Smooth muscle cell (in vitro differentiated cells): Measurements from ENCODE around the gene MYBPHL. TPM values are rescaled to one million over a fixed set of nuclear protein-coding genes. Genes with fewer than 3 reads are reported as not detected.

Source experiments
- DNase-seq: peaks from one replicate; lab custom pipeline; 2025; ENCODE audit not compliant: unreplicated experiment; lab: John Stamatoyannopoulos, UW
- H2AFZ ChIP-seq: fragments of 200-600 bp; sonication (generic); 2 replicates; pipeline ENCODE4 v1.6.0; 2016; ENCODE audit warnings: antibody characterized with exemption, low read depth, mild to moderate bottlenecking
- H3F3A ChIP-seq: fragments of 200-600 bp; sonication (generic); 2 replicates; pipeline ENCODE4 v1.6.0; 2017; ENCODE audit warnings: antibody characterized with exemption, low read depth
- H3K27ac ChIP-seq: fragments of 200-600 bp; sonication (generic); 2 replicates; pipeline ENCODE4 v1.5.1; 2016; ENCODE audit warnings: low read depth, mild to moderate bottlenecking
- H3K27me3 ChIP-seq: fragments of 200-600 bp; sonication (generic); 2 replicates; pipeline ENCODE4 v1.6.1; 2016; ENCODE audit warnings: low read depth, mild to moderate bottlenecking
- H3K36me3 ChIP-seq: fragments of 200-600 bp; sonication (generic); 2 replicates; pipeline ENCODE4 v1.5.1; 2016; ENCODE audit warnings: low read depth
- H3K4me1 ChIP-seq: fragments of 200-600 bp; sonication (generic); 2 replicates; pipeline ENCODE4 v1.5.1; 2016; ENCODE audit warnings: low read depth
- H3K4me2 ChIP-seq: fragments of 200-600 bp; sonication (generic); 2 replicates; pipeline ENCODE4 v1.6.0; 2016; ENCODE audit warnings: mild to moderate bottlenecking
- H3K4me3 ChIP-seq: fragments of 200-600 bp; sonication (generic); 2 replicates; pipeline ENCODE4 v1.5.1; 2016; ENCODE audit warnings: mild to moderate bottlenecking
- H3K79me2 ChIP-seq: fragments of 200-600 bp; sonication (generic); 2 replicates; pipeline ENCODE4 v1.6.0; 2016; ENCODE audit warnings: low read depth, mild to moderate bottlenecking
- H3K9ac ChIP-seq: fragments of 200-600 bp; sonication (generic); 2 replicates; pipeline ENCODE4 v1.6.0; 2016; ENCODE audit warnings: low read depth
- H3K9me3 ChIP-seq: fragments of 200-600 bp; sonication (generic); replicated peaks from 2 replicates; pipeline ENCODE4 v1.5.1; 2016; ENCODE audit warnings: low read depth
- H4K20me1 ChIP-seq: fragments of 200-600 bp; sonication (generic); 2 replicates; pipeline ENCODE4 v1.6.0; 2016; ENCODE audit warnings: low read depth
- WGBS: methylation state at CpG from one replicate; pipeline ENCODE4 v1.1.7; 2016; ENCODE audit warnings: low lambda C conversion rate; 5-methylcytosine and 5-hydroxymethylcytosine counted together
- polyA plus RNA-seq: library from polyadenylated mRNA; unstranded; fragments of >200 nt; fragmentation: Nextera tagmentation; extraction: Ambion mirVana; gene quantifications from 2 replicates; pipeline ENCODE4 v1.2.1, GENCODE V29; 2016
- total RNA-seq: library from RNA; depleted of rRNA; stranded (reverse); fragments of >200 nt; gene quantifications from 2 replicates; pipeline ENCODE4 v1.2.3, GENCODE V29; 2014
- TF ChIP-seq, protein P1 (sequence below): fragments of 200-600 bp; sonication (generic); IDR thresholded peaks from 2 replicates; pipeline ENCODE4 v1.5.1; 2017; ENCODE audit warnings: borderline replicate concordance, mild to moderate bottlenecking, antibody characterized with exemption; ENCODE audit not compliant: insufficient read depth, poor library complexity, severe bottlenecking

The MYBPHL gene
- total and polyA plus RNA-seq, 2 experiments from 2014 or later, result not detected

GRCh38 chr1:109269212-109269980 lies 37.4 kb downstream of the MYBPHL start:
- Histone ChIP-seq H3K9me3 (no peaks in the 10 kb centered on the region), H4K20me1 (no peaks in the 10 kb centered on the region), H3K27me3 (no peaks in the 10 kb centered on the region), H2AFZ (no peak overlapping the region), H3K36me3 (no peaks in the 10 kb centered on the region), H3K9ac (no peak overlapping the region), H3K4me3 (no peak overlapping the region), H3F3A (no peaks in the 10 kb centered on the region), H3K4me1 (no peaks in the 10 kb centered on the region), H3K79me2 (no peaks in the 10 kb centered on the region), H3K27ac (no peak overlapping the region), H3K4me2 (no peak overlapping the region)
- no peak for DNase-seq
- 96% methylated on average over 31 of the region's 33 CpGs for WGBS
- TF ChIP-seq, protein P1, sequence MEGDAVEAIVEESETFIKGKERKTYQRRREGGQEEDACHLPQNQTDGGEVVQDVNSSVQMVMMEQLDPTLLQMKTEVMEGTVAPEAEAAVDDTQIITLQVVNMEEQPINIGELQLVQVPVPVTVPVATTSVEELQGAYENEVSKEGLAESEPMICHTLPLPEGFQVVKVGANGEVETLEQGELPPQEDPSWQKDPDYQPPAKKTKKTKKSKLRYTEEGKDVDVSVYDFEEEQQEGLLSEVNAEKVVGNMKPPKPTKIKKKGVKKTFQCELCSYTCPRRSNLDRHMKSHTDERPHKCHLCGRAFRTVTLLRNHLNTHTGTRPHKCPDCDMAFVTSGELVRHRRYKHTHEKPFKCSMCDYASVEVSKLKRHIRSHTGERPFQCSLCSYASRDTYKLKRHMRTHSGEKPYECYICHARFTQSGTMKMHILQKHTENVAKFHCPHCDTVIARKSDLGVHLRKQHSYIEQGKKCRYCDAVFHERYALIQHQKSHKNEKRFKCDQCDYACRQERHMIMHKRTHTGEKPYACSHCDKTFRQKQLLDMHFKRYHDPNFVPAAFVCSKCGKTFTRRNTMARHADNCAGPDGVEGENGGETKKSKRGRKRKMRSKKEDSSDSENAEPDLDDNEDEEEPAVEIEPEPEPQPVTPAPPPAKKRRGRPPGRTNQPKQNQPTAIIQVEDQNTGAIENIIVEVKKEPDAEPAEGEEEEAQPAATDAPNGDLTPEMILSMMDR, result no peak

GRCh38 chr1:109268431-109269211 lies 38.2 kb downstream of the MYBPHL start:
- no peak for DNase-seq
- no peaks in the 10 kb centered on the region for H3F3A ChIP-seq
- no peak overlapping the region for H3K4me3 ChIP-seq
- no peak overlapping the region for H3K9ac ChIP-seq
- H3K79me2 ChIP-seq, result no peaks in the 10 kb centered on the region
- H3K4me2 ChIP-seq, result no peak overlapping the region
- H3K9me3 ChIP-seq, result no peaks in the 10 kb centered on the region
- no peaks in the 10 kb centered on the region for H3K36me3 ChIP-seq
- no peaks in the 10 kb centered on the region for H4K20me1 ChIP-seq
- no peak overlapping the region for H2AFZ ChIP-seq
- H3K27me3 ChIP-seq, result no peaks in the 10 kb centered on the region
- no peaks in the 10 kb centered on the region for H3K4me1 ChIP-seq
- TF ChIP-seq, protein P1, result no peak
- H3K27ac ChIP-seq, result no peak overlapping the region
- 96% methylated on average over 29 of the region's 29 CpGs for WGBS

- H3K36me3 ChIP-seq, result no peaks in the 10 kb centered on the region
- H2AFZ ChIP-seq, result no peak overlapping the region
- no peak overlapping the region for H3K4me3 ChIP-seq
- 98% methylated on average over 17 of the region's 17 CpGs for WGBS
- H3K9me3 ChIP-seq, result no peaks in the 10 kb centered on the region
- no peak overlapping the region for H3K27ac ChIP-seq
- H3K27me3 ChIP-seq, result no peaks in the 10 kb centered on the region
- no peaks in the 10 kb centered on the region for H3K79me2 ChIP-seq
- no peaks in the 10 kb centered on the region for H3F3A ChIP-seq
- H3K4me2 ChIP-seq, result no peak overlapping the region
- no peaks in the 10 kb centered on the region for H3K4me1 ChIP-seq
- no peak for DNase-seq
- H4K20me1 ChIP-seq, result no peaks in the 10 kb centered on the region
- TF ChIP-seq, protein P1, result no peak
- no peak overlapping the region for H3K9ac ChIP-seq
These were observed 39.0 kb downstream of the MYBPHL start for GRCh38 chr1:109267743-109268300.
